GM10266 (cell line): ENCODE measurements around the gene CST7.

Experiments used
- DNase-seq: peaks from one replicate; pipeline ENCODE4 v3.0.0; 2012; ENCODE audit errors: extremely low spot score
- TF ChIP-seq, protein P1 (sequence below): IDR thresholded peaks from 2 replicates; pipeline ENCODE4 v1.5.1; 2012; ENCODE audit warnings: mild to moderate bottlenecking, low read depth; ENCODE audit not compliant: control insufficient read depth, insufficient read depth; ENCODE audit errors: missing control alignments

The CST7 gene

GRCh38 chr20:24954151-24954550 lies 5.1 kb downstream of the CST7 start:
- DNase-seq, result no peak
- TF ChIP-seq, protein P1, sequence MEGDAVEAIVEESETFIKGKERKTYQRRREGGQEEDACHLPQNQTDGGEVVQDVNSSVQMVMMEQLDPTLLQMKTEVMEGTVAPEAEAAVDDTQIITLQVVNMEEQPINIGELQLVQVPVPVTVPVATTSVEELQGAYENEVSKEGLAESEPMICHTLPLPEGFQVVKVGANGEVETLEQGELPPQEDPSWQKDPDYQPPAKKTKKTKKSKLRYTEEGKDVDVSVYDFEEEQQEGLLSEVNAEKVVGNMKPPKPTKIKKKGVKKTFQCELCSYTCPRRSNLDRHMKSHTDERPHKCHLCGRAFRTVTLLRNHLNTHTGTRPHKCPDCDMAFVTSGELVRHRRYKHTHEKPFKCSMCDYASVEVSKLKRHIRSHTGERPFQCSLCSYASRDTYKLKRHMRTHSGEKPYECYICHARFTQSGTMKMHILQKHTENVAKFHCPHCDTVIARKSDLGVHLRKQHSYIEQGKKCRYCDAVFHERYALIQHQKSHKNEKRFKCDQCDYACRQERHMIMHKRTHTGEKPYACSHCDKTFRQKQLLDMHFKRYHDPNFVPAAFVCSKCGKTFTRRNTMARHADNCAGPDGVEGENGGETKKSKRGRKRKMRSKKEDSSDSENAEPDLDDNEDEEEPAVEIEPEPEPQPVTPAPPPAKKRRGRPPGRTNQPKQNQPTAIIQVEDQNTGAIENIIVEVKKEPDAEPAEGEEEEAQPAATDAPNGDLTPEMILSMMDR, result no peak

GRCh38 chr20:24954566-24954965 lies 5.5 kb downstream of the CST7 start:
- TF ChIP-seq, protein P1, result no peak
- DNase-seq, result no peak

GRCh38 chr20:24955045-24955444 lies 6.0 kb downstream of the CST7 start:
- TF ChIP-seq, protein P1, result no peak
- DNase-seq, result peak; percentile 55

GRCh38 chr20:24956001-24956841 lies 7.2 kb downstream of the CST7 start:
- TF ChIP-seq, protein P1, result no peak
- no peak for DNase-seq

- DNase-seq, result no peak
- TF ChIP-seq, protein P1, result no peak
Observed at GRCh38 chr20:24957326-24958016, 8.4 kb downstream of the CST7 start.

DNA sequence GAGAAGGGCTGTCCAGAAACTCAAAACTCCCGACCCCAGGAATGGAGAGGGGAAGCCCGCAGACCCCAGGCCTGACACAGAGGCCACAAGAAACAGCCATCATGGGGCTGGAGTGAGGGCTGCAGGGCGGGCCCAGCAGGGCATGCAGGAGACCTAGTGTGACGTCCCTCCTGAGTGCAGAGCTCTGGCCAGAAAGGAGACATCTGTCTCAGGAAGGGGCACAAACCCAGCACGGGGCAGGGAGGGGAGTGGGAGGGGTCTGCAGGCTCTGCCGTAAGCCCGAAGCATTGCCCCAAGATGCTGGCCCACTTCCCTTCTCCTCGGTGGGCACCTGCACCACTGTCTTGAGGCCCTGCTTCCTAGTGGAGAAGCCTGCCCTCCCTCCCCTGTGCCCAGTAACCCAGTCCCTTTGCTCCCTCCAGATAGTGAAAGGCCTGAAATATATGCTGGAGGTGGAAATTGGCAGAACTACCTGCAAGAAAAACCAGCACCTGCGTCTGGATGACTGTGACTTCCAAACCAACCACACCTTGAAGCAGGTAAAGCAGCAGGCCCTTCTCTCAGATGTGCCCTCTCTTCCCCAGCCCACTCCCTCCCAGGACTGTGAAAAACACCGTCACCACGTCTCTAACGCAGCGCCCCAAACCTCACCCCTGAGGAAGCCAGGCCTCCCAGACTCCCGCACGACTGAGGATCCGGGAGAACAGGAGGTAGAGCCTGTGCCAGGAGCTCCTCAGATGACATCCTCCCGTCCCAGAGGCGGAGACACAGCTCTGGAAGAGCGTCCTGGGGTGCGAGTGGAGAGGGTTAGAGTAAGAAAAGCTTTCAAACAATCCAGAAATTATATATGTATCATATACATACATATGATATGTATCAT lies 9.7 kb downstream of the CST7 start:
- TF ChIP-seq, protein P1, result no peak
- DNase-seq, result no peak
